ENCODE results near the gene EEFSEC.

The EEFSEC gene

DNA sequence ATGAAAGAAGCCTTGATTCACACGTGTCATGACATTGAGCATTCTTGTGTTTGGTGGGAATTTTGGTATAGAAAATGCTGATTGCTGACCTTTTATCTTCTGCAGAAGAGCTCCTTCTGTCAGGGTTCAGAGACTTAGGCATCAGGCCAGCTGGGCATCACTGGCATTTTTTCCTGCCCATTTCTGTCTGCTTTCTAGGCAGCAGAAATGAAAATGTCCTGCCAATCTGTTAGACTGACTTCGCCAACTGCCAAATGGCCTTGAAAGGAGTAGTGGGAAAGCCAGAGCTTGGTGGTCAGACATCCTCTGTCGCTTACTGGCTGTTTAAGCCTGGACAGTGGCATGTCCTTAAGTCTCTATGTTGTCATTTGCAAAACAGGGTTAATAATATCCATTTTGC lies 57.4 kb downstream of the EEFSEC start:
- TF ChIP-seq GABPA (IDR thresholded peaks at IDR 0.05; ENCODE audit: low read depth) (no peak), POLR2AphosphoS5 (IDR thresholded peaks at IDR 0.05; ENCODE audit: low read depth) (no peak), SPI1 (IDR thresholded peaks at IDR 0.05; ENCODE audit: borderline replicate concordance, low read depth) (no peak)
- TF ChIP-seq, protein P1, sequence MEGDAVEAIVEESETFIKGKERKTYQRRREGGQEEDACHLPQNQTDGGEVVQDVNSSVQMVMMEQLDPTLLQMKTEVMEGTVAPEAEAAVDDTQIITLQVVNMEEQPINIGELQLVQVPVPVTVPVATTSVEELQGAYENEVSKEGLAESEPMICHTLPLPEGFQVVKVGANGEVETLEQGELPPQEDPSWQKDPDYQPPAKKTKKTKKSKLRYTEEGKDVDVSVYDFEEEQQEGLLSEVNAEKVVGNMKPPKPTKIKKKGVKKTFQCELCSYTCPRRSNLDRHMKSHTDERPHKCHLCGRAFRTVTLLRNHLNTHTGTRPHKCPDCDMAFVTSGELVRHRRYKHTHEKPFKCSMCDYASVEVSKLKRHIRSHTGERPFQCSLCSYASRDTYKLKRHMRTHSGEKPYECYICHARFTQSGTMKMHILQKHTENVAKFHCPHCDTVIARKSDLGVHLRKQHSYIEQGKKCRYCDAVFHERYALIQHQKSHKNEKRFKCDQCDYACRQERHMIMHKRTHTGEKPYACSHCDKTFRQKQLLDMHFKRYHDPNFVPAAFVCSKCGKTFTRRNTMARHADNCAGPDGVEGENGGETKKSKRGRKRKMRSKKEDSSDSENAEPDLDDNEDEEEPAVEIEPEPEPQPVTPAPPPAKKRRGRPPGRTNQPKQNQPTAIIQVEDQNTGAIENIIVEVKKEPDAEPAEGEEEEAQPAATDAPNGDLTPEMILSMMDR (IDR thresholded peaks at IDR 0.05; ENCODE audit: insufficient read depth, low read length) = no peak
- TF ChIP-seq, protein P2, sequence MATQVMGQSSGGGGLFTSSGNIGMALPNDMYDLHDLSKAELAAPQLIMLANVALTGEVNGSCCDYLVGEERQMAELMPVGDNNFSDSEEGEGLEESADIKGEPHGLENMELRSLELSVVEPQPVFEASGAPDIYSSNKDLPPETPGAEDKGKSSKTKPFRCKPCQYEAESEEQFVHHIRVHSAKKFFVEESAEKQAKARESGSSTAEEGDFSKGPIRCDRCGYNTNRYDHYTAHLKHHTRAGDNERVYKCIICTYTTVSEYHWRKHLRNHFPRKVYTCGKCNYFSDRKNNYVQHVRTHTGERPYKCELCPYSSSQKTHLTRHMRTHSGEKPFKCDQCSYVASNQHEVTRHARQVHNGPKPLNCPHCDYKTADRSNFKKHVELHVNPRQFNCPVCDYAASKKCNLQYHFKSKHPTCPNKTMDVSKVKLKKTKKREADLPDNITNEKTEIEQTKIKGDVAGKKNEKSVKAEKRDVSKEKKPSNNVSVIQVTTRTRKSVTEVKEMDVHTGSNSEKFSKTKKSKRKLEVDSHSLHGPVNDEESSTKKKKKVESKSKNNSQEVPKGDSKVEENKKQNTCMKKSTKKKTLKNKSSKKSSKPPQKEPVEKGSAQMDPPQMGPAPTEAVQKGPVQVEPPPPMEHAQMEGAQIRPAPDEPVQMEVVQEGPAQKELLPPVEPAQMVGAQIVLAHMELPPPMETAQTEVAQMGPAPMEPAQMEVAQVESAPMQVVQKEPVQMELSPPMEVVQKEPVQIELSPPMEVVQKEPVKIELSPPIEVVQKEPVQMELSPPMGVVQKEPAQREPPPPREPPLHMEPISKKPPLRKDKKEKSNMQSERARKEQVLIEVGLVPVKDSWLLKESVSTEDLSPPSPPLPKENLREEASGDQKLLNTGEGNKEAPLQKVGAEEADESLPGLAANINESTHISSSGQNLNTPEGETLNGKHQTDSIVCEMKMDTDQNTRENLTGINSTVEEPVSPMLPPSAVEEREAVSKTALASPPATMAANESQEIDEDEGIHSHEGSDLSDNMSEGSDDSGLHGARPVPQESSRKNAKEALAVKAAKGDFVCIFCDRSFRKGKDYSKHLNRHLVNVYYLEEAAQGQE (IDR thresholded peaks at IDR 0.05; ENCODE audit: insufficient replicate concordance, low read depth) = no peak
- Histone ChIP-seq H3K27ac (replicated peaks) (no peak overlapping the region), H3K27me3 (ENCODE audit: insufficient read depth, poor library complexity, severe bottlenecking) (no peaks in the 10 kb centered on the region), H3K4me3 (replicated peaks; ENCODE audit: insufficient read depth, low read length) (no peak overlapping the region)
- no peak for DNase-seq (ENCODE audit: low read depth in 1 of 2, low spot score in 1 of 2)

DNA sequence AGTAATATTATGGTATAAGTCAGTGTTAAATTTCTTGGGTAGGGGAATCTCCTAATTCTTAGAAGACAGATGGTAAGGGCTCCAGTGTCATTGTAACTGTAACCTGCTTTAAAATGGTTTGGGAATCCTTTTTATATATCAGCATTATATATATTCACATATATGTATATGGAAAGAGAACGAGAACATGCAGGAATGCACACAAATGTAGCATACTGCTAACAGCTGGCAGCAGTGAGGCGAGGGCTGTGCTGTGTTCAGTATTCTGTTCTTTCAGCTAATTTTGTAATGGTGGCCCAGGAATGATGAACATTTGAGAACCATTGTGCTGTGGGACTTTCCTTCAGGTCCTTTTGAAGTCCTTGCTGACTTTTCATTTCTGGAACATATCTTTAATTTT lies 60.8 kb downstream of the EEFSEC start:
- TF ChIP-seq SPI1 (IDR thresholded peaks at IDR 0.05; ENCODE audit: borderline replicate concordance, low read depth) (no peak), GABPA (IDR thresholded peaks at IDR 0.05; ENCODE audit: low read depth) (no peak), POLR2AphosphoS5 (IDR thresholded peaks at IDR 0.05; ENCODE audit: low read depth) (no peak)
- TF ChIP-seq, protein P1 (IDR thresholded peaks at IDR 0.05; ENCODE audit: insufficient read depth, low read length) = no peak
- TF ChIP-seq, protein P2 (IDR thresholded peaks at IDR 0.05; ENCODE audit: insufficient replicate concordance, low read depth) = no peak
- no peak overlapping the region for H3K4me3 ChIP-seq (replicated peaks; ENCODE audit: insufficient read depth, low read length)

DNA sequence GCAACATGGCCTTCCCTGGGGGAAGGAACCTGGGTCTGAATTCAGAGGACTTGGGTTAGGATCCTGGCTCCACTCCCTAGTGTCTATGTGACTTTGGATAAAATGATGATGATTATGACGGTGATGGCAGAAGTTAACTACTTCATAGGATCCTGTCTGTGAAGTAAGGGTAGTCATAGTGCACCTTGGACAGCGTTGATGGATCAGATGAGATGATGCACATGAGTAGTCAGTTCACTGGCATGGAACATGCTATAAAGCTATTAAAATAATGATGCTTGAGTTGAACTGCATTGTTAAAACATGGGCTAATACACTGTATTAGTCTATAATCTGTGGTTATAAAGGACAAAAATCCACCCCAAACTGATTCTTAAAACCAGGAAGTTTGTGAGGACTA lies 62.0 kb downstream of the EEFSEC start:
- TF ChIP-seq POLR2AphosphoS5 (IDR thresholded peaks at IDR 0.05; ENCODE audit: low read depth) = no peak
- TF ChIP-seq, protein P2 (IDR thresholded peaks at IDR 0.05; ENCODE audit: insufficient replicate concordance, low read depth) = peak; percentile 78
- no peaks in the 10 kb centered on the region for H3K27me3 ChIP-seq (ENCODE audit: insufficient read depth, poor library complexity, severe bottlenecking)
- no peak overlapping the region for H3K27ac ChIP-seq (replicated peaks)
- DNase-seq (ENCODE audit: low read depth in 1 of 2, low spot score in 1 of 2) = no peak
- H3K4me3 ChIP-seq (replicated peaks; ENCODE audit: insufficient read depth, low read length) = no peak overlapping the region

More for the DNA sequence above, 60.8 kb downstream of the EEFSEC start:
- DNase-seq (ENCODE audit: low read depth in 1 of 2, low spot score in 1 of 2) = no peak
- no peaks in the 10 kb centered on the region for H3K27me3 ChIP-seq (ENCODE audit: insufficient read depth, poor library complexity, severe bottlenecking)
- no peak overlapping the region for H3K27ac ChIP-seq (replicated peaks)

All from HL-60 (cell line).